GM21576 (cell line): ENCODE results near the gene SCAI.
"Not testable (repeated sequence)": the region's sequence is repeated elsewhere in the genome, so short reads cannot be mapped to it uniquely, and the experiment has no call there.

Experiments used
- ATAC-seq: cut with Tn5 transposase; IDR thresholded peaks from one replicate; pipeline ENCODE4 v1.9.1; 2021; ENCODE audit warnings: mild to moderate bottlenecking, moderate library complexity; ENCODE audit not compliant: unreplicated experiment

The SCAI gene

GRCh38 chr9:125150349-125151245 lies 7.3 kb upstream of the SCAI start:
- ATAC-seq = no peak

DNA sequence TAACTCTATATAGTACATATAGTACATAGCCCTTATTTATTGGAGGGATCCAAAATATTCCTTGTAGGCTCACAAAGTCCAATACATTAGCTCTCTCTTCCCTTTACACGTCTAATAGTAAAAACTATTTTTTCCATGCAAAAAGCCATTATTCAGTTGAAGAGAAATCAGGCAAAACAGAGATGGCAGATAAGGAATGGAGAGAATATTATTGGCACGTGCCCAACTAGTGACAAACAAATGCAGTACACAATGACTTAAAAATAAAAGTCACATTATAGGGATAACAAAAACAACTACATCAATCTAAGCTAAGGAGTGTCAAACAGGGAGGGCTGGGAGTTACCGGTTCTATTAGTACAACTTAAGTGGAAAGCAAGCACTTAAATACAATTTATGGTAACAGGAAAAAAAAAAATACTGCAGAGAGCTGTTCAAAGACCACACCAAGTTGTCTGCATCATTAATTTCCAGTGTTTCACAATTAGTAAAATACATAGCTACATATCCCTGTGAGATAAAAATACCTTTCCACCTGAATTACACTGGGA lies 4.1 kb upstream of the SCAI start:
- no peak for ATAC-seq

- ATAC-seq = no peak
Measured at GRCh38 chr9:125146247-125146646, 2.9 kb upstream of the SCAI start.

DNA sequence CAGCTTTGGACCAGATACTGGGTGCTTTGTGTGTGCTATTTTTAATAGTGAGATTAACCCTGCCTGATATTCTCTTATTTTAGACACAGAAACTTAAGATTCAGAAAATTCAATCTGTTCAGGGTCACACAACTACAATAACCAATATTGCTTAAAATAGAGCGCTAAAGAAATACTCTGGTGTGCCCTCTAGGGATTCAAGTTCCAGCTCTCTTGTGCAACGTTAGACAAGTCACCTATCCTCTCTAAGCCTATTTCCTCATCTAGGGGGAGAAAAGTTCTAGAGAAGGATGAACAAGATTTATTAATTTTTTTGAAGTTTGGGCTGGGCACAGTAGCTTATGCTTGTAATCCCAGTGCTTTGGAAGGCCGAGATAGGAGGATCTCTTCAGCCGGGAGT lies 2.1 kb upstream of the SCAI start:
- no peak for ATAC-seq

DNA sequence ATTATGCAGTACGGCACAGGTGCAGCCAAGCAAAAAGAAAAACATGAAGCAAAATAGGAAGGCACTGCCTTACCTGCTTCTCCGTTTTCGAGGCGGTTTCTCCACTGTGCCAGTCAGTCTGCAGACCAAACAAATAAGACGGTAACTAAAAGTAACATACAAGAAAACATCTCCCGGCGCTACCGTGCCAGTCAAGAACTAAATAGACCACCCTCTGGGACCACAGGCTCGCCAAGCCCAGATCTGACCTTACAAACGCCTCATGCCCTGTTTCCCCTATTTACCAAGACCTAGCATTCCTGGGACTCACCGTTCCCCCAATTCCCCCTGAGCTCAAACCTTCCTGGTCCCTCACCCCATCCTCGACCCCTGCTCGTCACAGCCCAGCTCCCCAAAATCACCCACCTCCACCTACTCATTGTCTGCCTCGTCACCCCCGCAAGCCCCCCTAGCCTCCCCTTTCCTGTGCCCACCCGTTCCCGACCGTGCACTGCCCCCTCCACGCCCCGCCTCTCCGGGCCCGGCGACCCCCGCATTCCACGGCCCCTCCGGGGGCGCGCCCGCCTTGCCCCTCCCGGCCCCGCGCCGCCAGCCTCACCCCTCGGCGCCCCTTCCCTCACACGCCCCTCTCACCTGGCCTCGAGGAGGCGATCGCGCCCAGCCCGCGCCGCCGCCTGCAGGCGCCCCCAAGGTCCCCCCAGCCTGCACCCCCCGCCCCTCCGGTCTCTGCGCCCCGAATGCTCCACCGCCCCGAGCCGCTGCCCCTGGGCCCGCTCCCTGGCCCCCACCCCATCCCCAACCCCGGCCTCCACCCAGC lies 560 bp downstream of the SCAI start:
- peak; percentile 17 for ATAC-seq

GRCh38 chr9:125141751-125142150 lies 1.6 kb downstream of the SCAI start:
- ATAC-seq = no peak

- no peak for ATAC-seq
Measured at GRCh38 chr9:125141251-125141650, 2.1 kb downstream of the SCAI start.

DNA sequence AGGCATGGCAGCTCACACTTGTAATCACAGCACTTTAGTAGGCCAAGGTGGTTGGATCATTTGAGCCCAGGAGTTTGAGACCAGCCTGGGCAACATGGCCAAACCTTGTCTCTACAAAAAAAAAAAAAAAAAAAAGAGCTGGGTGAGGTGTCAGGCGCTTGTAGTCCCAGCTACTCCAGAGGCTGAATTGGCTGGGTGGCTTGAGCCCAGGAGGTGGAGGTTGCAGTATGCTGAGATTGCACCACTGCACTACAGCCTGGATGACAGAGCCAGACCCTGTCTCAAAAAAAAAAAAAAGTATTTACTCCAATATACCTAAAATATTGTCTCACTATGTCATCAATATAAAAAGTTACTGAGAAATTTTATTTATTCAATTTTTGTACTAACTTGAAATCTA lies 2.8 kb downstream of the SCAI start:
- ATAC-seq = no peak

DNA sequence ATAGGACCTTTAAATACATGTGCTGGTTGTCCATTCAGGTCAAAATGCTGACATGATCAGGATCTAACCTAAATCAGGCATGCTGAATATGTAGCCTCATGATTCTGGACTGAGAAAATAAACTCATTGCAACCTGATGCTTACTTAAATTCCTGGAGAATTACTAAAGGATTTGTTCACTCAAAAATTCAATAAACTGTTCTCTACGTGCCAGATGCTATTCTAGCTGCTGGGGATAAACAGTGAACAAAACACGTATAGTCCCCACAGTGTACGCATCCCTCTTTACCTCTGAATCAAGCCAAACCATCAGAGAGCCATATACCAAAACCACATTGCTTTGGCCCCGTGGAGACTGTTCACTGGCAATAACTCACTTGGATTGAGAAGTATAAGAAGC lies 6.1 kb downstream of the SCAI start:
- ATAC-seq = no peak

DNA sequence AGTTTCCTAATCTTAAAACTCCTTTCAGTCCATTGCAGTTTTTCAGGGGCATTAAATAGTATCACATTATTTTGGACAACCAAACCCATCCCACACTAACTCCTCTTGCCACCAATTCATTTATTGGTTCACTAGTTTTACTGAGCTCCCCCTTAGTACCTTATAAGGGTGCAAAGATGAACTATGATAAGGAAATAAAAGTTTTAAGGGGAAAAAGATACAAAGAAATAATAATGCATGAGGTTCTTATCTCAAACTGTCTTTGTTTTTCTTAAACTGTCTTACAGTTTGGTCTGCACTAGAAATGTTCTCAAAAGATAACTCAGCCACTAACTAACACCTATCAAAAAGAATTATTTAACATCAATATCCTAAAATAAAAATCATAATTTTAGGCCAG lies 8.4 kb downstream of the SCAI start:
- no peak for ATAC-seq

- ATAC-seq = no peak
Measured at GRCh38 chr9:125133403-125134329, 9.7 kb downstream of the SCAI start.

- no peak for ATAC-seq
Measured at GRCh38 chr9:125131778-125132177, 11.6 kb downstream of the SCAI start.

DNA sequence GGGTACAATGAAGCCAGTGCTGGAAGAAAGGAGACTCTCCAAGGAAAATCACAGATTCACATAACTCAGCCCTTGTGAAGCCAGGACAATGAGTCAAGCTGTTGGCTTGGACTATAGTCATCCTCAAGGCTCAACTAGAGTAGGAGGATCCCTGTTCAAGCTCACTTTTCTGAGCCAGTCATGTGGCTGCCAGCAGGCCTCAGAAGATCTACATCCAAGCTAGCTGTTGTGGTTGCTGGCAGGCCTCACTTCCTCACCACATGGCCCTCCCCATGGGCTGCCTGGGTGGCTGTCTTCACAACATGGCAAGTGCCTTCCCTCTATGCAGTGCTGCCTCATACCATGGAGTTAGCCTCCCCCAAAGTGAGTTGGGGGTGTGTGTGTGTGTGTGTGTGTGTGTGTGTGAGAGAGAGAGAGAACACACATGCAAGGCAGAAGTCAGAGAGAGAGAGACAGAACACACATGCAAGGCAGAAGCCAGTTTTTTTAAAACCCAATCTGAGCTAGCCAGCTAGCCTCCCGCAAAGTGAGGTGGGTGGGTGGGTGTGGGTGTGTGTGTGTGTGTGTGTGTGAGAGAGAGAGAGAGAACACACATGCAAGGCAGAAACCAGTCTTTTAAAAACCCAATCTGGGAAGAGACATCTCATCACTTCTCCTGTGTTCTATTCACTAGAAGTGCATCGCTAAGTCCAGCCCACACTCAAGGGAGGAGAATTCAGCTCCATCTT lies 17.1 kb downstream of the SCAI start:
- peak; percentile 88 for ATAC-seq

DNA sequence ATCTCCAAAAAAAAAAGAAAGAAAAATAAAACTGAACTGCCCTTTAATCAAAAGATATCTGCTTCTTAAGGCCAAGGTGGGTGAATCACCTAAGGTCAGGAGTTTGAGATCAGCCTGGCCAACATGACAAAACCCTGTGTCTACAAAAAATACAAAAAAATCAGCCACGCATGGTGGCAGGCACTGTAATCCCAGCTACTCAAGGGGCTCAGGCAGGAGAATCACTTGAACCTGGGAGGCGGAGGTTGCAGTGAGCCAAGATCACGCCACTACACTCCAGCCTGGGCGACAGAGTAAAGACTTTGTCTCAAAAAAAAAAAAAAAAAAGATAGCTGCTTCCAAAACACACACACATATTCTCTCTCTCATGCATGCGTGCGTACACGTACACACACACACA lies 17.8 kb downstream of the SCAI start:
- no peak for ATAC-seq

GRCh38 chr9:125121146-125121545 lies 22.2 kb downstream of the SCAI start:
- no peak for ATAC-seq

- no peak for ATAC-seq
Measured at GRCh38 chr9:125119643-125120286, 23.6 kb downstream of the SCAI start.

GRCh38 chr9:125118696-125119095 lies 24.6 kb downstream of the SCAI start:
- ATAC-seq = not testable (repeated sequence)

DNA sequence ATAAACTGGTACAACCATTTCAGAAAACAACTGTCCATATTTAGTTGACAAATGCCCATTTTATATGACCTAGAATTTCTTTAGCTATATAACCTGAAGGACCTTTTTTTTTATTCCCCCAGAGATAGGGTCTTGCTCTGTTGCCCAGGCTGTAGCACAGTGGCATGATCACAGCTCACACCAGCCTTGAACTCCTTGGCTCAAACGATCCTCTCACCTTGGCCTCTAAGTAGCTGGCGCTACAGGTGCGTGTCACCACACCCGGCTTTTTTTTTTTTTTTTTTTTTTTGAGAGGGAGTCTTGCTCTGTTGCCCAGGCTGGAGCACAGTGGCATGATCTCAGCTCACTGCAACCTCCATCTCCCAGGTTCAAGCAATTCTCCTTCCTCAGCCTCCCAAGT lies 28.8 kb downstream of the SCAI start:
- not testable (repeated sequence) for ATAC-seq

DNA sequence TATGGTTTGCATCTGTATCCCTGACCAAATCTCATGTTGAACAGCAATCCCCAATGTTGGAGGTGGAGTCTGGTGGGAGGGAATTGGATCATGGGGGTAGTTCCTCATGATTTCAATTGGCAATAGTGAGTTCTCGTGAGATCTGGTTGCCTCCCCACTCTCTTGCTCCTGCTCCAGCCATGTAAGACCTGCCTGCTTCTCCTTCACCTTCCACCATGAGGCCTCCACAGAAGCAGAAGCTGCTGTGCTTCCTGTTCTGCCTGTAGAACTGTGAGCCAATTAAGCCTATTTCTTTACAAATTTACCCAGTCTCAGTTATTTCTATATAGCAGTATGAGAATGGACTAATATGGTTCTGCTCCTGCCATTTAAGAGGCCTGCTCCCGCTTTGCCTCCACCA lies 32.9 kb downstream of the SCAI start:
- no peak for ATAC-seq
